GM12878 (cell line): ENCODE data around the gene GPAT3. TPM values are rescaled to one million over a fixed set of nuclear protein-coding genes. Genes with fewer than 3 reads are reported as not detected.
A peak's percentile ranks its signal among the peaks of the same experiment; 100 is the strongest.

Source experiments
- ATAC-seq: fragments of 200-7000 bp; cut with Tn5 transposase; 3 replicates; pipeline ENCODE4 v1.9.1; 2020; ENCODE audit warnings: mild to moderate bottlenecking, moderate library complexity
- BruUV-seq: library from RNA; stranded (reverse); fragments of 400-500 nt; replicated peaks from 2 replicates; lab custom pipeline; 2021; lab: Mats Ljungman, UMichigan
- CTCF ChIA-PET: fragments of 300-600 bp; sonication (Branson Sonifier 250); formaldehyde crosslinking; extraction: SDS; loops from one replicate; lab custom pipeline; 2021; ENCODE audit warnings: inconsistent platforms; lab: Yijun Ruan, JAX
- POLR2A ChIA-PET: fragments of 350-600 bp; formaldehyde crosslinking; extraction: SDS; loops from one replicate; lab custom pipeline; 2021; ENCODE audit warnings: inconsistent platforms; lab: Charles Lee
- RAD21 ChIA-PET: fragments of 300-600 bp; sonication (Branson Sonifier 250); formaldehyde crosslinking; loops from one replicate; lab custom pipeline; 2023; ENCODE audit warnings: antibody characterized with exemption; ENCODE audit not compliant: unreplicated experiment; lab: Charles Lee
- SMC1A ChIA-PET: fragments of 300-600 bp; sonication (Branson Sonifier 250); formaldehyde crosslinking; loops from one replicate; lab custom pipeline; 2023; ENCODE audit not compliant: unreplicated experiment, uncharacterized antibody; lab: Charles Lee
- DNase-seq: peaks from one replicate; pipeline ENCODE4 v3.0.0-alpha.2; 2011; ENCODE audit warnings: low read depth, low spot score
- FAIRE-seq: peaks from 3 replicates; lab custom pipeline; 2011; peaks lifted over from hg19 to GRCh38; lab: Jason Lieb, UNC
- H2AFZ ChIP-seq: 2 replicates; pipeline ENCODE4 v1.6.0; 2011; ENCODE audit warnings: low read depth, low read length, control low read depth; ENCODE audit not compliant: control insufficient read depth
- H3K27ac ChIP-seq: 2 replicates; pipeline ENCODE4 v1.5.1; 2011; ENCODE audit warnings: control low read depth; ENCODE audit not compliant: control insufficient read depth, insufficient read depth
- H3K27me3 ChIP-seq, 2 experiments: replicated peaks in 1 of 2; 2 replicates each; pipeline versions ENCODE4 v1.6.0 to v1.6.1; 2011; ENCODE audit warnings: low read length in 1 of 2; ENCODE audit not compliant: control insufficient read depth in 2 of 2, insufficient read depth in 2 of 2
- H3K36me3 ChIP-seq, 2 experiments: 2 replicates each; pipeline ENCODE4 v1.5.1; 2011; ENCODE audit warnings: low read length in 1 of 2; ENCODE audit not compliant: control insufficient read depth in 2 of 2, insufficient read depth in 2 of 2
- H3K4me1 ChIP-seq: 2 replicates; pipeline ENCODE4 v1.6.1; 2011; ENCODE audit warnings: mild to moderate bottlenecking, low read length, moderate library complexity, mixed read lengths; ENCODE audit not compliant: control insufficient read depth, insufficient read depth
- H3K4me2 ChIP-seq: 2 replicates; pipeline ENCODE4 v1.6.0; 2011; ENCODE audit warnings: control low read depth; ENCODE audit not compliant: control insufficient read depth, insufficient read depth
- H3K4me3 ChIP-seq: fragments of 200-600 bp; sonication (generic); 2 replicates; pipeline ENCODE4 v1.5.1; 2016
- H3K79me2 ChIP-seq: 2 replicates; pipeline ENCODE4 v1.6.0; 2011; ENCODE audit warnings: low read length; ENCODE audit not compliant: control insufficient read depth, insufficient read depth
- H3K9ac ChIP-seq: 2 replicates; pipeline ENCODE4 v1.8.0; 2011; ENCODE audit warnings: low read length, control low read depth, mixed read lengths; ENCODE audit not compliant: control insufficient read depth, insufficient read depth
- H3K9me3 ChIP-seq: replicated peaks from 3 replicates; pipeline ENCODE4 v1.5.1; 2011; ENCODE audit warnings: mild to moderate bottlenecking, low read length; ENCODE audit not compliant: control insufficient read depth, insufficient read depth
- H4K20me1 ChIP-seq: 2 replicates; pipeline ENCODE4 v1.6.0; 2011; ENCODE audit not compliant: control insufficient read depth, insufficient read depth
- ATF7 ChIP-seq: fragments of 450-650 bp; IDR thresholded peaks from 2 replicates; pipeline ENCODE4 v1.6.1; 2016; ENCODE audit warnings: low read depth, mild to moderate bottlenecking
- CHD1 ChIP-seq: IDR thresholded peaks from 2 replicates; pipeline ENCODE4 v1.6.1; 2012; ENCODE audit warnings: low read depth, low read length, improper control_type of control experiment
- IKZF2 ChIP-seq, 2 experiments: fragments of 450-650 bp; IDR thresholded peaks; 2 replicates each; pipeline ENCODE4 v1.6.1; 2017; ENCODE audit warnings: mild to moderate bottlenecking in 2 of 2, moderate library complexity in 2 of 2
- MXI1 ChIP-seq: fragments of 150-350 bp; IDR thresholded peaks from 2 replicates; pipeline ENCODE4 v1.6.1; 2011; ENCODE audit warnings: low read depth, mild to moderate bottlenecking, inconsistent platforms, low read length, improper control_type of control experiment
- NR2C2 ChIP-seq: IDR thresholded peaks from 2 replicates; pipeline ENCODE4 v1.6.1; 2011; ENCODE audit warnings: borderline replicate concordance, low read depth; ENCODE audit not compliant: control insufficient read depth, insufficient read length
- PAX8 ChIP-seq: fragments of 450-650 bp; IDR thresholded peaks from 2 replicates; pipeline ENCODE4 v1.6.1; 2017; ENCODE audit warnings: mild to moderate bottlenecking, moderate library complexity
- SP1 ChIP-seq: IDR thresholded peaks from one replicate; pipeline ENCODE4 v1.6.1; 2011; ENCODE audit warnings: low read depth, low read length
- TAF1 ChIP-seq: IDR thresholded peaks from 2 replicates; pipeline ENCODE4 v1.6.1; 2011; ENCODE audit warnings: mild to moderate bottlenecking, low read depth, low read length, borderline replicate concordance
- TBL1XR1 ChIP-seq: IDR thresholded peaks from 2 replicates; pipeline ENCODE4 v1.6.1; 2012; ENCODE audit warnings: low read depth, low read length, improper control_type of control experiment
- TCF3 ChIP-seq: IDR thresholded peaks from 2 replicates; pipeline ENCODE4 v1.6.1; 2012; ENCODE audit warnings: low read depth, mild to moderate bottlenecking, low read length, borderline replicate concordance; ENCODE audit not compliant: insufficient read depth
- YBX1 ChIP-seq: fragments of 450-650 bp; IDR thresholded peaks from 2 replicates; pipeline ENCODE4 v1.6.1; 2016; ENCODE audit warnings: antibody characterized with exemption
- WGBS: methylation state at CpG from one replicate; pipeline ENCODE4 v1.1.6; 2016; ENCODE audit warnings: low lambda C conversion rate; ENCODE audit not compliant: insufficient replicate concordance, insufficient coverage; ENCODE audit errors: missing lambda C conversion rate; 5-methylcytosine and 5-hydroxymethylcytosine counted together
- in situ Hi-C: fragments of 300-500 bp; cut with MboI; formaldehyde crosslinking; loops from 9 replicates; pipeline ENCODE4 v1.14.3; 2018; ENCODE audit warnings: mixed read lengths
- intact Hi-C: fragments of 100-400 bp; cut with micrococcal nuclease; formaldehyde crosslinking; loops from one replicate; pipeline ENCODE4 v1.14.2; 2022; ENCODE audit not compliant: unreplicated experiment
- polyA plus RNA-seq, 11 experiments: library from polyadenylated mRNA; depleted of rRNA in 4 of 11; unstranded in 6 of 11; stranded (reverse) in 5 of 11; fragments of >200 nt; fragmentation: Nextera tagmentation in 4 of 11; fragmentation: Illumina TruSeq in 1 of 11; extraction: Ambion mirVana in 4 of 11; extraction: Trizol in 1 of 11; gene quantifications; 1 replicate in 1 of 11; 2 replicates in 10 of 11; pipeline versions ENCODE4 v1.2.1 to v1.2.3, GENCODE V29; 2011 to 2016; ENCODE audit warnings: inconsistent platforms in 2 of 11, missing spikeins in 2 of 11, low read depth in 1 of 11
- total RNA-seq, 4 experiments: library from RNA; depleted of rRNA in 3 of 4; stranded (reverse); fragments of >200 nt in 3 of 4; fragmentation: Illumina TruSeq in 1 of 4; extraction: Trizol in 1 of 4; gene quantifications; 2 replicates each; pipeline versions ENCODE4 v1.2.1 to v1.2.3, GENCODE V29; 2013 to 2021
- TF ChIP-seq, protein P1 (sequence below): fragments of 450-650 bp; IDR thresholded peaks from 2 replicates; pipeline ENCODE4 v1.6.1; 2017; ENCODE audit warnings: mild to moderate bottlenecking
- TF ChIP-seq, protein P2 (sequence below): IDR thresholded peaks from 2 replicates; pipeline ENCODE4 v1.6.1; 2011; ENCODE audit warnings: low read depth, mild to moderate bottlenecking, low read length, moderate library complexity, borderline replicate concordance; ENCODE audit errors: extremely low read depth

GPAT3 gene
- total and polyA plus RNA-seq, 10 of the 15 experiments (the other 5 are each of a cell fraction or from before 2014, with no cell fraction given): 0.26 to 1.1 (median 0.52) TPM

DNA sequence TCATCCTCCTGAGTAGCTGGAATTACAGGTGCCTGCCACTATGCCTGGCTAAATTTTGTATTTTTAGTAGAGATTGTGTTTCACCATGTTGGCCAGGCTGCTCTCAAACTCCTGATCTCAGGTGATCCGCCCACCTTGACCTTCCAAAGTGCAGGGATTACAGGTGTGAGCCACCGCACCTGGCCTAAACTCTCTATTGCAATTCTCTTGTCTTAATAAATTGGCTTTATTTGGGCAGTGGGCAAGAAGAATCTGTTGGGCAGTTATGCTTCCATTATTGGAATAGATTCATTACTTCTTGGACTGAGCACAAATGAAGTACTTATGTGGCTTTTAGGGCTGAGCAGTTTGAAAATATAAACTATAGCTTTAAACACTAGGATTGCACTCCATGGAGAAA, 8.2 kb upstream of the GPAT3 start:
- Histone ChIP-seq H2AFZ (no peak overlapping the region), H3K27ac (no peak overlapping the region), H3K79me2 (no peaks in the 10 kb centered on the region), H4K20me1 (no peaks in the 10 kb centered on the region), H3K36me3 (no peaks in the 10 kb centered on the region), H3K4me2 (no peak overlapping the region), H3K27me3 (no peaks in the 10 kb centered on the region), H3K4me1 (no peaks in the 10 kb centered on the region), H3K4me3 (no peak overlapping the region), H3K9me3 (peaks cover 1% of the 10 kb centered on the region; the same call in 2 of the 3 replicates)
- DNase-seq (no peak), FAIRE-seq (no peak), ATAC-seq (no peak)
- CTCF ChIA-PET: no interaction called here
- WGBS: 26% methylated on average over 2 of the region's 2 CpGs
- BruUV-seq: no TSS peak
- SMC1A ChIA-PET: interaction anchor here (0.6 kb wide), 1 partner anchor 78 kb away, joined by 3 read pairs; no protein-coding TSS in a partner anchor
- RAD21 ChIA-PET: no interaction called here
- in situ Hi-C loops: no loop called here
- intact Hi-C loops: no loop called here
- POLR2A ChIA-PET: no interaction called here
- TF ChIP-seq TCF3: no peak
- TF ChIP-seq, all 136 proteins: peak for 0
- H3K9ac ChIP-seq: no peak overlapping the region

DNA sequence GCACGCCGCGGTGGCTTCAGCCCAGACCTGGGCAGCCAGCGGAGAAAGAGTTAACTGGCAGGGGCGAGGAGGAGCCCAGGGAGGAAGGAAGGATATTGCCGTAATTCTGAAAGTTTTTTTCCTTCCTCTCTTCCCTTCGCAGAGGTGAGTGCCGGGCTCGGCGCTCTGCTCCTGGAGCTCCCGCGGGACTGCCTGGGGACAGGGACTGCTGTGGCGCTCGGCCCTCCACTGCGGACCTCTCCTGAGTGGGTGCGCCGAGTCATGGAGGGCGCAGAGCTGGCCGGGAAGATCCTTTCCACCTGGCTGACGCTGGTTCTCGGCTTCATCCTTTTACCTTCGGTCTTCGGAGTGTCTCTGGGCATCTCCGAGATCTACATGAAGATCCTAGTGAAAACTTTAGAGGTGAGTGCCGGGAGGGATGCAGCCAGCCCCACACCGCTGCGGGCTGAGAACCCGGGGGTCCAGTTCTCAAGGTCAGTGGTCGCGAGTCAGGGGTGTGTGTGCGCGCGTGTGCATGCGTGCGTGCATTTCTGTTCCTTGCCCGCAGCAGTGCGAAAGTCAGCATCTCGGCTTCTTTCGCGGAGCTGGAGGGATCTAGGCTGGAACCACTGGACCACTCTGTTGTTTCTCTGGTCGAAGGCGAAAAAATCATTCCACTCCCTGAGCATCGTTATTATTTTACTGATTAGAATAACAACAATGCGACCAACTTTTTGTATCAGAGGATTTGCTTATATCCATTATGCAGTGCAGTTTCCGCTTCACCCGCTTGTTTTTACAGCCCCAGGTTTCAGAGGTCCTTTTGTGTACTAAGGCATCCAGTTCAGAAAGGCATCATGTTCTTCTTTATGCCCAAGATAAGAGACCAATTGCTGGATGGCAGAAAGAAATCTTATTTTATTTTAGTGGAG, 709 bp downstream of the GPAT3 start:
- H3K4me2 ChIP-seq: peak overlapping the region; percentile 85
- peak overlapping the region; percentile 65 for H2AFZ ChIP-seq
- in situ Hi-C loops (no loop called here), intact Hi-C loops (no loop called here)
- peak overlapping the region; percentile 68 for H3K4me3 ChIP-seq
- no peaks in the 10 kb centered on the region for H3K9me3 ChIP-seq
- CTCF ChIA-PET: interaction anchor here (0.9 to 1.5 kb wide), 2 partner anchors 27 to 46 kb away, joined by 4 read pairs; no protein-coding TSS in a partner anchor
- no peaks in the 10 kb centered on the region for H3K36me3 ChIP-seq
- BruUV-seq: no TSS peak
- H4K20me1 ChIP-seq: no peaks in the 10 kb centered on the region
- H3K27me3 ChIP-seq: peaks cover 0 to 4% of the 10 kb centered on the region in 2 experiments; a peak in 2 of 4 replicates
- FAIRE-seq (no peak), DNase-seq (no peak), ATAC-seq (peak; percentile 34)
- H3K9ac ChIP-seq: peak overlapping the region; percentile 13; the same call in 1 of the 2 replicates
- POLR2A ChIA-PET: interaction anchor here (0.6 kb wide), 1 partner anchor 49 kb away, joined by 3 read pairs; no protein-coding TSS in a partner anchor
- SMC1A ChIA-PET: interaction anchor here (0.8 kb wide), 1 partner anchor 13 kb away, joined by 3 read pairs; no protein-coding TSS in a partner anchor
- no peaks in the 10 kb centered on the region for H3K79me2 ChIP-seq
- WGBS: 22% methylated on average over 45 of the region's 46 CpGs
- H3K4me1 ChIP-seq: peaks cover 4% of the 10 kb centered on the region; the same call in 1 of the 2 replicates
- RAD21 ChIA-PET: interaction anchor here (1.6 kb wide), 1 partner anchor 26 kb away, joined by 5 read pairs; no protein-coding TSS in a partner anchor
- no peak overlapping the region for H3K27ac ChIP-seq
- no peak for TF ChIP-seq ATF7
- no peak for TF ChIP-seq MXI1
- TF ChIP-seq, protein P1, sequence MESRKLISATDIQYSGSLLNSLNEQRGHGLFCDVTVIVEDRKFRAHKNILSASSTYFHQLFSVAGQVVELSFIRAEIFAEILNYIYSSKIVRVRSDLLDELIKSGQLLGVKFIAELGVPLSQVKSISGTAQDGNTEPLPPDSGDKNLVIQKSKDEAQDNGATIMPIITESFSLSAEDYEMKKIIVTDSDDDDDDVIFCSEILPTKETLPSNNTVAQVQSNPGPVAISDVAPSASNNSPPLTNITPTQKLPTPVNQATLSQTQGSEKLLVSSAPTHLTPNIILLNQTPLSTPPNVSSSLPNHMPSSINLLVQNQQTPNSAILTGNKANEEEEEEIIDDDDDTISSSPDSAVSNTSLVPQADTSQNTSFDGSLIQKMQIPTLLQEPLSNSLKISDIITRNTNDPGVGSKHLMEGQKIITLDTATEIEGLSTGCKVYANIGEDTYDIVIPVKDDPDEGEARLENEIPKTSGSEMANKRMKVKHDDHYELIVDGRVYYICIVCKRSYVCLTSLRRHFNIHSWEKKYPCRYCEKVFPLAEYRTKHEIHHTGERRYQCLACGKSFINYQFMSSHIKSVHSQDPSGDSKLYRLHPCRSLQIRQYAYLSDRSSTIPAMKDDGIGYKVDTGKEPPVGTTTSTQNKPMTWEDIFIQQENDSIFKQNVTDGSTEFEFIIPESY: no peak
- TF ChIP-seq NR2C2: no peak
- no peak for TF ChIP-seq SP1
- TF ChIP-seq, protein P2, sequence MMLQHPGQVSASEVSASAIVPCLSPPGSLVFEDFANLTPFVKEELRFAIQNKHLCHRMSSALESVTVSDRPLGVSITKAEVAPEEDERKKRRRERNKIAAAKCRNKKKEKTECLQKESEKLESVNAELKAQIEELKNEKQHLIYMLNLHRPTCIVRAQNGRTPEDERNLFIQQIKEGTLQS: no peak
- TF ChIP-seq TBL1XR1: no peak
- TF ChIP-seq PAX8: no peak
- no peak for TF ChIP-seq CHD1
- TF ChIP-seq YBX1: no peak
- TF ChIP-seq TAF1: no peak
- no peak for TF ChIP-seq IKZF2 (IDR thresholded peaks at IDR 0.05)
